K562 (cell line): ENCODE results near the gene LAPTM4A. TPM values are rescaled to one million over a fixed set of nuclear protein-coding genes. Genes with fewer than 3 reads are reported as not detected.
A peak's percentile ranks its signal among the peaks of the same experiment; 100 is the strongest.

Experiments used
- ATAC-seq: fragments of 200-7000 bp; cut with Tn5 transposase; 3 replicates; pipeline ENCODE4 v1.9.1; 2020; ENCODE audit warnings: moderate library complexity
- BruUV-seq: library from RNA; stranded (reverse); fragments of 400-500 nt; replicated peaks from 2 replicates; lab custom pipeline; 2021; lab: Mats Ljungman, UMichigan
- CTCF ChIA-PET: fragments of 300-600 bp; formaldehyde crosslinking; extraction: SDS; loops from one replicate; lab custom pipeline; 2021; ENCODE audit warnings: low intra/inter-chr PET ratio; lab: Yijun Ruan, JAX
- POLR2A ChIA-PET: fragments of 300-600, 350-650 bp; sonication (Branson Sonifier 250); formaldehyde crosslinking; extraction: SDS; loops from one replicate; lab custom pipeline; 2021; ENCODE audit warnings: antibody characterized with exemption, inconsistent platforms; lab: Yijun Ruan, JAX
- DNase-seq, 4 experiments: peaks; one replicate each; pipeline versions ENCODE4 v3.0.0 to v3.0.0-alpha.2; 2011 to 2018; ENCODE audit warnings: low spot score in 3 of 4, mixed read lengths in 3 of 4; ENCODE audit errors: extremely low read depth in 1 of 4
- FAIRE-seq: peaks from 2 replicates; lab custom pipeline; 2011; peaks lifted over from hg19 to GRCh38; lab: Jason Lieb, UNC
- H2AFZ ChIP-seq: 2 replicates; pipeline ENCODE4 v1.6.0; 2011; ENCODE audit warnings: low read depth, low read length, control low read depth, inconsistent platforms
- H3K27ac ChIP-seq: fragments of 200-600 bp; 3 replicates; pipeline ENCODE4 v1.8.0; 2011; ENCODE audit warnings: low read depth, mild to moderate bottlenecking, control low read depth, inconsistent platforms, low read length, moderate library complexity, mixed read lengths; ENCODE audit errors: extremely low read depth
- H3K27me3 ChIP-seq, 2 experiments: fragments of 300-600 bp in 1 of 2; 2 replicates in 1 of 2; 3 replicates in 1 of 2; pipeline versions ENCODE4 v1.6.0 to v1.8.0; 2011; ENCODE audit warnings: inconsistent platforms in 2 of 2, low read length in 2 of 2, mild to moderate bottlenecking in 1 of 2, mixed read lengths in 1 of 2, moderate library complexity in 1 of 2; ENCODE audit not compliant: control insufficient read depth in 2 of 2, insufficient read depth in 2 of 2
- H3K36me3 ChIP-seq: fragments of 300-600 bp; 3 replicates; pipeline ENCODE4 v1.8.0; 2011; ENCODE audit warnings: mild to moderate bottlenecking, low read length, inconsistent platforms; ENCODE audit not compliant: control insufficient read depth, insufficient read depth
- H3K4me1 ChIP-seq, 2 experiments: fragments of 200-600 bp in 1 of 2; replicated peaks in 1 of 2; 2 replicates in 1 of 2; 3 replicates in 1 of 2; pipeline versions ENCODE4 v1.5.1 to v1.8.0; 2011; ENCODE audit warnings: inconsistent platforms in 2 of 2, low read length in 2 of 2, mild to moderate bottlenecking in 1 of 2, mixed read lengths in 1 of 2, moderate library complexity in 1 of 2; ENCODE audit not compliant: control insufficient read depth in 2 of 2, insufficient read depth in 2 of 2
- H3K4me2 ChIP-seq: 2 replicates; pipeline ENCODE4 v1.6.1; 2011; ENCODE audit warnings: low read length, control low read depth, inconsistent platforms, mixed read lengths; ENCODE audit not compliant: insufficient read depth
- H3K4me3 ChIP-seq: fragments of 200-600 bp; sonication (generic), shearing (Covaris generic); 2 replicates; pipeline ENCODE4 v1.5.1; 2016; ENCODE audit warnings: control low read depth, inconsistent platforms
- H3K79me2 ChIP-seq: fragments of 200-600 bp; 3 replicates; pipeline ENCODE4 v1.8.0; 2011; ENCODE audit warnings: low read length, inconsistent platforms; ENCODE audit not compliant: control insufficient read depth, insufficient read depth
- H3K9ac ChIP-seq, 2 experiments: 2 replicates each; pipeline versions ENCODE4 v1.6.0 to v1.6.1; 2011; ENCODE audit warnings: low read depth in 2 of 2, low read length in 2 of 2, control low read depth in 1 of 2, inconsistent platforms in 1 of 2, mild to moderate bottlenecking in 1 of 2, mixed read lengths in 1 of 2; ENCODE audit not compliant: insufficient read depth in 1 of 2
- H3K9me1 ChIP-seq: one replicate; pipeline ENCODE4 v1.6.0; 2011; ENCODE audit warnings: inconsistent platforms, mild to moderate bottlenecking, low read length, moderate library complexity; ENCODE audit not compliant: control insufficient read depth, insufficient read depth
- H3K9me3 ChIP-seq: replicated peaks from 2 replicates; pipeline ENCODE4 v1.5.1; 2011; ENCODE audit warnings: low read depth, low read length, inconsistent platforms; ENCODE audit not compliant: control insufficient read depth, insufficient read depth
- H4K20me1 ChIP-seq: replicated peaks from 2 replicates; pipeline ENCODE4 v1.6.1; 2011; ENCODE audit warnings: low read length, inconsistent platforms, mixed read lengths; ENCODE audit not compliant: control insufficient read depth, insufficient read depth
- AFF4 ChIP-seq: sonication (generic); formaldehyde crosslinking; IDR thresholded peaks from 2 replicates; pipeline ENCODE4 v1.8.0; 2023; ENCODE audit warnings: mild to moderate bottlenecking, missing genetic modification reagents
- DIDO1 ChIP-seq: fragments of 450-650 bp; IDR thresholded peaks from 2 replicates; pipeline ENCODE4 v1.6.1; 2016; ENCODE audit warnings: low read depth, missing biosample characterization, missing genetic modification characterization
- E2F8 ChIP-seq: fragments of 450-650 bp; IDR thresholded peaks from 2 replicates; pipeline ENCODE4 v1.7.1; 2018; ENCODE audit warnings: mild to moderate bottlenecking, low read depth; ENCODE audit not compliant: partially characterized antibody
- FOSL1 ChIP-seq: fragments of 200-800 bp; sonication (Bioruptor generic); conservative IDR thresholded peaks from 2 replicates; pipeline ENCODE4 v1.6.1; 2016; ENCODE audit warnings: missing genetic modification characterization, missing compliant biosample characterization
- GABPB1 ChIP-seq: sonication (generic); formaldehyde crosslinking; IDR thresholded peaks from 2 replicates; pipeline ENCODE4 v1.8.0; 2022; ENCODE audit warnings: mild to moderate bottlenecking, missing genetic modification reagents
- IRF1 ChIP-seq: sonication (generic); formaldehyde crosslinking; IDR thresholded peaks from 2 replicates; pipeline ENCODE4 v1.8.0; 2022; ENCODE audit warnings: missing genetic modification reagents, mild to moderate bottlenecking, borderline replicate concordance
- RUNX1 ChIP-seq: sonication (generic); IDR thresholded peaks from 2 replicates; pipeline ENCODE4 v1.6.1; 2016; ENCODE audit warnings: antibody characterized with exemption, low read depth
- SLC30A9 ChIP-seq: fragments of 250-450 bp; sonication (Bioruptor Pico); IDR thresholded peaks from 2 replicates; pipeline ENCODE4 v1.8.0; 2022; ENCODE audit warnings: mild to moderate bottlenecking, moderate library complexity
- ZNF449 ChIP-seq: fragments of 250-450 bp; sonication (Bioruptor Pico); IDR thresholded peaks from 2 replicates; pipeline ENCODE4 v1.8.0; 2022; ENCODE audit warnings: moderate library complexity, mild to moderate bottlenecking, inconsistent platforms
- WGBS: fragments of 100-300 bp; shearing (Covaris generic); methylation state at CpG from one replicate; pipeline ENCODE4 v1.1.6; 2016; ENCODE audit warnings: low coverage, mixed read lengths; ENCODE audit not compliant: insufficient coverage; ENCODE audit errors: missing lambda C conversion rate; 5-methylcytosine and 5-hydroxymethylcytosine counted together
- in situ Hi-C: fragments of 300-500 bp; cut with MboI; formaldehyde crosslinking; loops from 4 replicates; pipeline ENCODE4 v1.15.0; 2018; ENCODE audit warnings: inconsistent platforms, mixed read lengths
- intact Hi-C: fragments of 100-400 bp; cut with micrococcal nuclease; formaldehyde crosslinking; loops from 2 replicates; pipeline ENCODE4 v1.14.2; 2022
- polyA plus RNA-seq, 8 experiments: library from polyadenylated mRNA; depleted of rRNA in 4 of 8; stranded (reverse) in 5 of 8; unstranded in 3 of 8; fragments of >200 nt; fragmentation: Nextera tagmentation in 2 of 8; fragmentation: Illumina TruSeq in 1 of 8; extraction: Ambion mirVana in 2 of 8; extraction: Trizol in 1 of 8; gene quantifications; 2 replicates each; pipeline versions ENCODE4 v1.2.1 to v1.2.3, GENCODE V29; 2011 to 2014; ENCODE audit warnings: inconsistent platforms in 1 of 8, missing spikeins in 1 of 8
- total RNA-seq, 7 experiments: library from RNA; depleted of rRNA in 6 of 7; stranded (reverse); fragments of >200 nt in 6 of 7; fragmentation: Illumina TruSeq in 2 of 7; extraction: Trizol in 2 of 7; gene quantifications; 2 replicates each; pipeline versions ENCODE4 v1.2.1 to v1.2.3, GENCODE V29; 2011 to 2021; ENCODE audit warnings: low replicate concordance in 1 of 7

LAPTM4A gene
- total and polyA plus RNA-seq, 9 of the 15 experiments (the other 6 are each of a cell fraction or from before 2014, with no cell fraction given), result 13.4 to 157 (median 50.1) TPM

GRCh38 chr2:20050646-20051531, 539 bp downstream of the LAPTM4A start:
- H3K4me2 ChIP-seq, result peak overlapping the region; percentile 97
- H3K4me3 ChIP-seq, result peak overlapping the region; percentile 70
- peaks cover 51% of the 10 kb centered on the region for H3K79me2 ChIP-seq
- peak overlapping the region; percentile 98 for H3K27ac ChIP-seq
- under 1% methylated on average over 34 of the region's 47 CpGs for WGBS
- intact Hi-C loops (loop anchor here (1.0 to 5.0 kb wide), 2 partner anchors 40 to 149 kb away; partner anchors contain the start of gene TTC32), in situ Hi-C loops (no loop called here)
- DNase-seq (peak; percentile 40 to 80 (median 70)), FAIRE-seq (no peak), ATAC-seq (peak; percentile 60)
- H3K9me1 ChIP-seq, result no peaks in the 10 kb centered on the region
- H3K36me3 ChIP-seq, result 0 out of 3 replicates have a peak, but pooled peaks cover 2% of the 10 kb centered on the region
- H3K27me3 ChIP-seq, result no peaks in the 10 kb centered on the region
- peaks cover 21% of the 10 kb centered on the region for H4K20me1 ChIP-seq
- ChIA-PET CTCF (interaction anchor here (0.6 to 1.2 kb wide), 2 partner anchors 10 to 42 kb away, joined by 3 read pairs; no protein-coding TSS in a partner anchor), POLR2A (interaction anchor here (0.5 to 2.7 kb wide), 7 partner anchors 8 to 104 kb away, joined by 3 to 20 read pairs (median 7); no protein-coding TSS in a partner anchor)
- peaks cover 0 to 23% of the 10 kb centered on the region in 2 experiments; a peak in 3 of 5 replicates for H3K4me1 ChIP-seq
- H3K9ac ChIP-seq, result peak overlapping the region; percentile 94 to 95
- H2AFZ ChIP-seq, result peak overlapping the region; percentile 99
- BruUV-seq, result TSS peak; percentile 53
- H3K9me3 ChIP-seq, result no peaks in the 10 kb centered on the region
- TF ChIP-seq RUNX1 (no peak), IRF1 (CRISPR knock-in tag) (no peak), GABPB1 (CRISPR knock-in tag) (0 out of 2 replicates have a peak, but pooled peaks have one; percentile 10), AFF4 (CRISPR knock-in tag) (peak; percentile 71; the same call in 1 of the 2 replicates), ZNF449 (CRISPR knock-in tag) (peak; percentile 91; the same call in 1 of the 2 replicates), SLC30A9 (CRISPR knock-in tag) (no peak), FOSL1 (tag) (peak; percentile 25; the same call in 1 of the 2 replicates), E2F8 (no peak), DIDO1 (no peak)
